Activated T-helper 1 cell treated with anti-CD3 and anti-CD28 coated beads, Interleukin-12 subunit alpha, Interleukin-12 subunit beta, Interleukin-2, Interleukin-4 antibody, amounts not matched to agents 30 ng/mL and 10 ng/mL and 1 ng/mL, durations not matched to agents 14 hours and 24 hours and 36 hours (primary cell): ENCODE measurements around the gene TMBIM4. TPM values are rescaled to one million over a fixed set of nuclear protein-coding genes. Genes with fewer than 3 reads are reported as not detected.
A peak's percentile ranks its signal among the peaks of the same experiment; 100 is the strongest.
"Not testable (repeated sequence)": the region's sequence is repeated elsewhere in the genome, so short reads cannot be mapped to it uniquely, and the experiment has no call there.

ENCODE experiments used
- DNase-seq: peaks from one replicate; pipeline ENCODE4 v3.0.0; 2021; ENCODE audit warnings: low spot score
- H3K27ac Mint-ChIP-seq: one replicate; pipeline ENCODE4 v1.8.0; 2021; ENCODE audit warnings: mild to moderate bottlenecking, mixed read lengths
- H3K27me3 Mint-ChIP-seq: one replicate; pipeline ENCODE4 v1.8.0; 2022; ENCODE audit warnings: mild to moderate bottlenecking, moderate library complexity, mixed read lengths; ENCODE audit not compliant: insufficient read depth
- H3K36me3 Mint-ChIP-seq: one replicate; pipeline ENCODE4 v1.8.0; 2021; ENCODE audit warnings: low read depth, mixed read lengths
- H3K4me1 Mint-ChIP-seq: one replicate; pipeline ENCODE4 v1.8.0; 2021; ENCODE audit warnings: low read depth, mixed read lengths
- H3K4me3 Mint-ChIP-seq: one replicate; pipeline ENCODE4 v1.8.0; 2021; ENCODE audit warnings: mild to moderate bottlenecking, moderate library complexity, mixed read lengths
- H3K9me3 Mint-ChIP-seq: one replicate; pipeline ENCODE4 v1.8.0; 2021; ENCODE audit warnings: mixed read lengths
- intact Hi-C: fragments of 100-400 bp; cut with micrococcal nuclease; formaldehyde crosslinking; loops from one replicate; pipeline ENCODE4 v1.15.1; 2024
- total RNA-seq: library from RNA; stranded (reverse); gene quantifications from 2 replicates; pipeline ENCODE4 v1.2.3, GENCODE V29; 2022

Gene TMBIM4
- total RNA-seq, 1 donor from 2014 or later = 61.9 TPM

DNA sequence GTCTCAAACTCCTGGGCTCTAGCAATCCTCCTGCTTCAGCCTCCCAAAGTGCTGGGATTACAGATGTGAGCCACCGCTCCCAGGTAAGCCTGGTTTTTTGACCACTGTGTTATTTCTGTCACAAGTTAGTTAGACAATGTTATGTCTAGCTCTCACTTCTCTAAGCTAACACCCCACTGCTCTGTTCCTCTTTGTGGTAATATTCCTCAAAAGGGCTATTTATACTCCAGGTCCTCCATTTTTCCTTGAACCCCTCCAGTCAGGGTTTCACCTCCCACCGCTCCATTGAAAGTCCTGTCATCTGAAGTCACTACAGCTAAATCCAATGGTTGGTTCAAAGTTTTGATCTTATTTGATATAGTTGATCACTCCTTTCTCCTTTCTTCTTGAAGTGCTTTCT lies 24.3 kb upstream of the TMBIM4 start:
- H3K27me3 Mint-ChIP-seq = peaks cover 2% of the 10 kb centered on the region
- H3K27ac Mint-ChIP-seq = no peak overlapping the region
- no peak for DNase-seq
- H3K9me3 Mint-ChIP-seq = no peaks in the 10 kb centered on the region
- peaks cover 38% of the 10 kb centered on the region for H3K4me1 Mint-ChIP-seq
- H3K4me3 Mint-ChIP-seq = no peak overlapping the region
- intact Hi-C loops = no loop called here
- peaks cover 18% of the 10 kb centered on the region for H3K36me3 Mint-ChIP-seq

DNA sequence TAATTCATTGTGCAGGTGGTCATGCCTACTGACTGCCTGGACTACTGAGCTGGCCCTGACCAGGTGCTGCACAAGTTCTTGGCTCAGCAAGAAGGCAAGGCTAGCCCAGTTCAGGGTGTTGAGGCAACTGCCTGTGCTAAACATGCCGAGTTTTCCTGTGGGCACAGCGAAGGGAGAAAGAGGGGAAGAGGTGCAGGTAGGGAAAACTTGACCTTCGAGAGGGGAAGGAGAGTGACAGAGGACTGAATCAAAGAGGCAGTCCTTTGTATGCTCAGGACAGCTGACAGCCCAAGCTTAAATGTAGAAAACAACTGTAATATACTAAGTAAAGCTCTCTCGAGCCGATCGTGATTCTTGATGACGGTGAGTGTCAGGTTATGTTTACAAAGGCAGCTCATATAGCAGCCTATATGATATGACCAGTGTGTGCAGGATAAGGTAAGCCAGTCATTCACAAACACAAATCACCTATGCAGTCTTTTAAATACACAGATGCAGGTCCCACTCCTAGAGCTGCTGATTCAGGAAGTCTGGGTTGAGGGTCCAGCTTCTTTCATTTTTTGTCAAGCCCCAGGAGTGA lies 21.8 kb upstream of the TMBIM4 start:
- Mint-ChIP-seq H3K4me1 (peaks cover 48% of the 10 kb centered on the region), H3K36me3 (peaks cover 15% of the 10 kb centered on the region), H3K27ac (no peak overlapping the region), H3K9me3 (no peaks in the 10 kb centered on the region), H3K27me3 (peaks cover 5% of the 10 kb centered on the region), H3K4me3 (no peak overlapping the region)
- intact Hi-C loops = no loop called here
- no peak for DNase-seq

DNA sequence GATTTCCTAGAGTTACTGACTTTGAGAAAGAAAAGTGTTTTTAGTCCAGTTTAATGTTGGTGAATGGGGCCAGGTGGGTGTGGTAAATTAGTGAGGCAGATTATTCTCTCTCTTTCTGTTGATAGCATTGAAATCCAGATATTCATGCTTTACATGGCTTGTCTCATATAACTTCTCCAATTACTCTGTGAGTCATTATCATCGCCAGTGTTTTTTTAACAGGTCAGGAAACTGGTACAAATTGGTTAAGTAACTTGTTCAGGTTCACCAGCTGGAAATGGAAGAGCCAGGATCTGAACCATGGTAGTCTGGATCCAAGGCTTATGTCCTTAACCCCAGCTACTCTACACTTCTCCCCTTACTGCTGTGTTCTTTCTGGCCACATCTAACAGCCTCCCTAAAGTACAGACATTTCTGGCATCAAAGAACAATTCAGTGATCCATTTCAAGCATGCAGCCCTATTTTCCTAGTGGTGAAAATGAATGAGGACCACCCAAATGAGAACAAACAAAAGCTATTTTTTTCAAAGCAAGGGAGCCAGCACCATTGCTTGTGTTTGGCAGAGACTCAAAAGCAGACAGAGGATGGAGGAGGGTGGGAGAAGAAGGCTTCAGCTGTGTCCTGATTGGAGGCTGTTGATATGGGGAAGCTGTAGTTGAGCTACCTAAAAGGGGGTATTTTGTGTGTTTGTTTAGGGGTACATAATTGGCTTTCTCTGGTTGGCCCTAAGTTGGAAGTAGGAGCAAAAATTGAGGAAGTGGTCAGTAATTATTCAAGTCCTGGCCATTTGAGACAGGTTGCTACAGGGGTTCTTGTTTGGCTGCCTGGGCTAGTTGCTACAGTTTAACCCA lies 20.9 kb upstream of the TMBIM4 start:
- Mint-ChIP-seq H3K27ac (peak overlapping the region; percentile 37), H3K4me3 (peak overlapping the region; percentile 47), H3K27me3 (peaks cover 7% of the 10 kb centered on the region)

DNA sequence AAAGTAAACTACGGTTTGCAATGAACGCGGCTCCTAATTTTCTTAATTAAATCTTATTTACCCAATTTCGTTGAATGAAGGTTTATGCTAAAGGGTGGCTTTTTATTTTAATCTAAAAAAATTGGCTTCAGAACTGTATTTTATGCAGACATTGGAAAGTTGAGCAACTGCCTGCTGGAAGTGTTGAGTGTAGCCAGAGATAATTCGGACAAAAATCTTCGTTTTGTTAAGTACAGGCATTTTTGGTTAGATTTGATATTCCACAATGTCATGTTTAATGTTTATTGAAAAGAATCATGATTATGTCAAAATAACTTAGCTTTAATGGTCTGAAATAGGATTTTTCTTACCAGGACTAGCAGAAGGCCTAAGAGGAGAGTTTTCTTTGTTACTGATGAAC lies 20.1 kb upstream of the TMBIM4 start:
- H3K36me3 Mint-ChIP-seq = peaks cover 9% of the 10 kb centered on the region
- H3K4me3 Mint-ChIP-seq = peak overlapping the region; percentile 72
- DNase-seq = no peak
- H3K9me3 Mint-ChIP-seq = peaks cover under 1% of the 10 kb centered on the region
- peaks cover 7% of the 10 kb centered on the region for H3K27me3 Mint-ChIP-seq
- H3K4me1 Mint-ChIP-seq = peaks cover 34% of the 10 kb centered on the region
- intact Hi-C loops = loop anchor here (1.0 kb wide), 2 partner anchors 7 to 21 kb away; partner anchors contain the start of gene TMBIM4
- no peak overlapping the region for H3K27ac Mint-ChIP-seq

More for the DNA sequence above, 20.9 kb upstream of the TMBIM4 start:
- H3K9me3 Mint-ChIP-seq = no peaks in the 10 kb centered on the region
- intact Hi-C loops = no loop called here
- H3K36me3 Mint-ChIP-seq = peaks cover 15% of the 10 kb centered on the region
- DNase-seq = no peak
- peaks cover 42% of the 10 kb centered on the region for H3K4me1 Mint-ChIP-seq

DNA sequence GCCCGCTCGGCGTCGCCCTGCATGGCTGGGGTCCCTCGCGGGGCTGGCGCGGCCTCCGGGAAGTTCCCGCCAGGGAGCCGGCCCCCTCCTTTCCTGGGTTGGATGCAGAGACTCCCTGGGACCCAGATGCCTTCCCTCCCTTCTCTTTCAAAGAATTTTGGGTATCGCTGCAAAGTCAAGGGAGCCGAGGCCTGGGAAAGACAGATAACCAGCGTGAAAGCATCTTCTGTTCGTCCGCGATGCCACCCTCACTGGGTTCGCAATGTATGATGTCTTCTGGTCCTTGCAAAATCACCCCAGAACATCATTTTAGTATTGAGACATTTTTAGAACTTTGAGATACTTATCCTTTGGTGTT lies 19.7 kb upstream of the TMBIM4 start:
- intact Hi-C loops = loop anchor here (1.0 kb wide), 2 partner anchors 8 to 20 kb away; partner anchors contain the start of gene TMBIM4
- no peak for DNase-seq
- Mint-ChIP-seq H3K27ac (no peak overlapping the region), H3K4me1 (peaks cover 31% of the 10 kb centered on the region), H3K9me3 (peaks cover 4% of the 10 kb centered on the region), H3K27me3 (peaks cover 7% of the 10 kb centered on the region), H3K4me3 (peak overlapping the region; percentile 72), H3K36me3 (peaks cover 7% of the 10 kb centered on the region)

DNA sequence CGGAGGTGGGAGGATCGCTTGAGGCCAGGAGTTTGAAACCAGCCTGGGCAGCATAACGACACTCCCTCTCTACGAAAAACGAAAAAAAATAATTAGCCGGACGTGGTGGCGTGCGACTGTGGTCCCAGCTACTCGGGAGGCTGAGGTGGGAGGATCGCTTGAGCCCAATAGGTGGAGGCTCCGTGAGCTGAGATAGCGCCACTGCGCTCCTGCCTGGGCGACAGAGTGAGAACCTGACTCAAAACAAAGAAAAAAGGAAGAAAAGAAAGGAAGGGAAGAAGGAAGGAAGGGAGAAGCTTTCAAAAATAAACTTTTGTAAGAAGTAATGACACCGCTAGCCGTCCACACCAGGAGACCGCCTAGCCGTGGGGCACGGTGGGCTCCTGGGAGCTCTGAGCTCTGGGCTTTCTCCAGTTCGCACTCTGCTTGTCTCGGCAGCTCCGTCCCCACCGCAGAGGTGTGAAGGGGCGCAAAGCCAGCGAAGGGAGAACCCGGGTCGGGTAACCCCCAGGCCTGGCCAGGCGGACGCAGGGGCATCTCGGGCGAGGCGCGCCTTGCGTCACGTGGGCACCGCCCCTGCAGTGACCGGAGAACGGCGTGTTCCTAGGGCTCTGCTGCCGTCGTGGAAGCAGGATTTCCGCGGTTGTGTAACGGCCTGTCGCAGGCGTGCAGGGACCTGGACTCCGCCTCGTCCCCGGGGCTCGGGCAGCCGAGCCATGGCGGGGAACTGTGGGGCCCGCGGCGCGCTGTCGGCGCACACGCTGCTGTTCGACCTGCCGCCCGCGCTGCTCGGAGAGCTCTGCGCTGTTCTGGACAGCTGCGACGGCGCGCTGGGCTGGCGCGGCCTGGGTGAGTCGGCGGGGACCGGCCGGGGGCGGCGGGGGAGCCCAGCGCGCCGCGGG lies 19.0 kb upstream of the TMBIM4 start, which contains the start of gene IRAK3:
Gene IRAK3 (plus strand): TSS at position 631 of the 902 bp plus-strand sequence. CDS start 86 bp downstream, at position 717.
- H3K27me3 Mint-ChIP-seq = peaks cover 7% of the 10 kb centered on the region
- peaks cover 31% of the 10 kb centered on the region for H3K4me1 Mint-ChIP-seq
- H3K4me3 Mint-ChIP-seq = peak within 1 kb of the TSS; percentile 78
- DNase-seq = peak; percentile 37
- intact Hi-C loops = loop anchor here (1.0 kb wide), 2 partner anchors 8 to 20 kb away; partner anchors contain the start of gene TMBIM4
- H3K9me3 Mint-ChIP-seq = peaks cover 6% of the 10 kb centered on the region
- H3K36me3 Mint-ChIP-seq = peaks cover 5% of the 10 kb centered on the region
- H3K27ac Mint-ChIP-seq = peak within 1 kb of the TSS; percentile 84

DNA sequence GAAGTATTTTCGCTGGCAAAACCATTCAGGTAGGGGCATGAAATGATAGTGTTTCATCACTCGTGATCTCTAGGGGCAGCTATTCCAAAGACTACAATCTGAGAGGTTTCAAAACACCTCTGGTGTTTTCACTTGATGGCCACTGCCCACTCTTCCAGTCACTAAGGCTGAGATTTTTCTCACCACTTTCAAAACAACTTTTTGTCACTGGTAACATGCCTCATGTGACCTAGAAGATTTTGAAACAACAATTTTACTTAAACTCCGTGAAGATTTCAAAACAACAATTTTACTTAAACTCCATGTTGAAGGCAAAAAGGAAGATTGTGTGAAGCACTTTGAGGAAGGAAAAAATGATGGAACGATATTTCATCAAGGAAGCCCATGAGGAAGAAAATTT lies 18.0 kb upstream of the TMBIM4 start:
- peaks cover 6% of the 10 kb centered on the region for H3K9me3 Mint-ChIP-seq
- peaks cover 10% of the 10 kb centered on the region for H3K27me3 Mint-ChIP-seq
- peaks cover 31% of the 10 kb centered on the region for H3K4me1 Mint-ChIP-seq
- DNase-seq = no peak
- H3K27ac Mint-ChIP-seq = peak overlapping the region; percentile 30
- peaks cover 5% of the 10 kb centered on the region for H3K36me3 Mint-ChIP-seq
- intact Hi-C loops = no loop called here
- peak overlapping the region; percentile 78 for H3K4me3 Mint-ChIP-seq

DNA sequence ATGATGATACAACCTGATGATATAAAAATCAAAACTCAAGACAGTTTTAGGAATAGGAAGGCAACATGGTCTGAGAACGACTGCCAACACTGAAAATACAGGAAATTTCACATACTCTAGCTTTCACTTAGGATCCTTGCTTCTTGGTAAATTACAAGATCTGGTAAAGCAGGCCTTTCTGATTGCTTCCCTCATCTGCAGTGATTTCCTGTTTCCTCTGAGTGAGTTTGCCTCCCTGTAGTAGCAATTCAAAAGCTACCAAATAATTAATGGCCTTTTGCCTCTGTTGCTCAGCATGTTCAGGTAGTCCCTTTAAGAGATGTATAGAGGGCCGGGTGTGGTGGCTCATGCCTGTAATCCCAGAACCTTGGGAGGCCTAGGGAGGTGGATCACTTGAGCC lies 17.2 kb upstream of the TMBIM4 start:
- Mint-ChIP-seq H3K9me3 (peaks cover 6% of the 10 kb centered on the region), H3K27ac (peak overlapping the region; percentile 61), H3K4me1 (peaks cover 31% of the 10 kb centered on the region), H3K4me3 (peak overlapping the region; percentile 82), H3K36me3 (peaks cover 5% of the 10 kb centered on the region), H3K27me3 (peaks cover 10% of the 10 kb centered on the region)
- no peak for DNase-seq
- intact Hi-C loops = no loop called here

DNA sequence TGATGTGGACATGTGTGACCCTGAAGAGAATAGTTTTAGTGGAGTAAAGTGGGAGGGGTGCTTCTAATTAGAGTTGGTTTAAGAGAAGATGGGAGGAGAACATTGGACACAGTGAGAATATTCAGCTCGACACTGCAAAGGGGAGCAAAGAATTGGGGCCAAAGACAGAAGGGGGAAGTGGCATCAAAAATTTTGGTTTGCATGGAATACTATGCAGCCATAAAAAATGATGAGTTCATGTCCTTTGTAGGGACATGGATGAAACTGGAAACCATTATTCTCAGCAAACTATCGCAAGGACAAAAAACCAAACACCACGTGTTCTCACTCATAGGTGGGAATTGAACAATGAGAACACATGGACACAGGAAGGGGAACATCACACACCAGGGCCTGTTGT lies 15.0 kb upstream of the TMBIM4 start:
- peaks cover 21% of the 10 kb centered on the region for H3K4me1 Mint-ChIP-seq
- H3K4me3 Mint-ChIP-seq, H3K9me3 Mint-ChIP-seq, H3K27ac Mint-ChIP-seq, DNase-seq, H3K36me3 Mint-ChIP-seq, intact Hi-C loops: not testable (repeated sequence)
- peaks cover 12% of the 10 kb centered on the region for H3K27me3 Mint-ChIP-seq

DNA sequence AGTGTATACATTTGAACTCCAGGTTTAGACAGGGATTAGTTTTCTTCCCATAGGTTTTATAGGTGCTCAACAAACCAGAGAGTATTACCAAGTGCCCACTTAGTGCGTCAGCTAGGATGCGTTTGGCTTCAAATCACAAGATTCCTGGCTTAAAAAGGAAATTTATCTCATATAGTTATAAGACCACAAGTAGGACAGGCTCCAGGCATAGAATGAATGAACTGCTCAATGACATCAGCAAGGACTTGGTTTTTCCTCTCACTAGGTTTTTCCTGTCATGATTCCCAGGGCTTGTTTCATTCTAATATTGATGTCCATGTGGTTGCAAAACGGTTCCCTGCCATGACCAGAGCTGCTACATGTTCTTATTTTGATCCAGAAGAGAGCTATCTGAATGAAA lies 13.2 kb upstream of the TMBIM4 start:
- Mint-ChIP-seq H3K27ac (no peak overlapping the region), H3K4me1 (peaks cover 14% of the 10 kb centered on the region), H3K4me3 (no peak overlapping the region), H3K9me3 (peaks cover 6% of the 10 kb centered on the region), H3K36me3 (no peaks in the 10 kb centered on the region), H3K27me3 (peaks cover 21% of the 10 kb centered on the region)
- intact Hi-C loops = no loop called here
- no peak for DNase-seq

DNA sequence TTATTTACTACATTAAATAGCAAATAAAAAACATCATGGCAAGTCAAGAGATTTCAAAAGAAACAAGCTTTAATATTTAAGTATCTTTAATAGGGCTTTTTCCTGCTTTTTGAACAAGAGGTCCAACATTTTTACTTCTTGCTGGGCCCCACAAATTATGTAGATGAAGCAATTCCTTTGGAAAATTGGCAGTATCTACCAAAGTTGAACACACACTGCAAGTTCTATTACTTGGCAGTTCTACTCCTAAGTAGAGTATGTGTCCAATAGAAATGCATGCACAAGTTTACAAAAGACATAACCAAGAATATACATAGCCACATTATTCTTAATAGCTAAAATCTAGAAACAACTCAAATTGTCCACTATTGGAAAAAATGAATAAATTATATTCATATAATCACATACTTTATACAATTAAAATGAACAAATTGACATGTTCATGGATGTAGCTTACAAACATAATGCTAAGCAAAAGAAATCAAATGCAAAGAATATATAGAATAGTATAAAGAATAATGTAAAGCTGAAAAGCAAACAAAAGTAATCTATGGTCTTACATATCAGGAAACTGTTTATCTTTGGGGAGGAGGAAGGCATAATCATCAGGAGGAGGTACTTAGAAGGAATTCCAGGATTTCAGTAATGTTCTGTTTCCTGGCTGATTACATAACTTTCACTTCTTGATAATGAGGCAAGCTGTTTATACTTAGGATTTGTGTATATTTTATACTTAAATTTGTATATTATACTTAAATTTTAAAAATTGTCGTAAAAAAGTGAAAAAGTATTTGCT lies 6.5 kb upstream of the TMBIM4 start:
- Mint-ChIP-seq H3K27ac (no peak overlapping the region), H3K4me3 (no peak overlapping the region), H3K4me1 (no peaks in the 10 kb centered on the region), H3K36me3 (peaks cover 1% of the 10 kb centered on the region), H3K27me3 (peaks cover 28% of the 10 kb centered on the region), H3K9me3 (no peaks in the 10 kb centered on the region)
- no peak for DNase-seq
- intact Hi-C loops = no loop called here
